Activated CD4-positive, alpha-beta T cell treated with anti-CD3 and anti-CD28 coated beads, Interleukin-10, Interleukin-2, amounts not matched to agents 100 ng/mL and 50 ng/mL, durations not matched to agents 16 hours and 8 hours (primary cell): ENCODE data around the gene MZF1.
"Not testable (repeated sequence)": the region's sequence is repeated elsewhere in the genome, so short reads cannot be mapped to it uniquely, and the experiment has no call there.

ENCODE experiments used
- DNase-seq: peaks from one replicate; pipeline ENCODE4 v3.0.0-alpha.2; 2020

The MZF1 gene

DNA sequence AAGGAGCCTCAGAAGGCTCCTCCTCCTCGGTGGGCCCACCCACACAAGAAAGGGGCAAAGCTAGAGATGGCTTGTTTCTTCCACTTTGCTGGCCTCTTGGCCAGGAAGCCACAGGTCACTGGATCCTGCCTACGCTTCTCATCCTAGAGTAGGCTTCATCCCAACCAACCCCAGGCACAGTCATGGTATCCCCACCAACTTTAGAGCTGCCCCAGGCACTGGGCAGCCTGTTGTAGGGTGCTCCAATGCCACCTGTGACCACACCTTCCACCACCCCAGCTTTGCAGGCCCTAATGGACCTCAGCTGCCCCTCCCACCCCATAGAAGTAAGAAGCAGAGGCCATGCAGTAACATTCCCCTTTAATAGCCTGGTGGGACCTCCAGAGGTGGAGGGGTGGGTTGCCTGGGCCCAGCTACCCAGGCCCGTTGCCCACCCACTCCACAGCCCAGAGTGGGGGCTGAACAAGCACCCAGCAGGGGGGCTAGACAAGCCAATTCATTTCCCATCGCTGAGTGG, 17.7 kb downstream of the MZF1 start:
- no peak for DNase-seq

DNA sequence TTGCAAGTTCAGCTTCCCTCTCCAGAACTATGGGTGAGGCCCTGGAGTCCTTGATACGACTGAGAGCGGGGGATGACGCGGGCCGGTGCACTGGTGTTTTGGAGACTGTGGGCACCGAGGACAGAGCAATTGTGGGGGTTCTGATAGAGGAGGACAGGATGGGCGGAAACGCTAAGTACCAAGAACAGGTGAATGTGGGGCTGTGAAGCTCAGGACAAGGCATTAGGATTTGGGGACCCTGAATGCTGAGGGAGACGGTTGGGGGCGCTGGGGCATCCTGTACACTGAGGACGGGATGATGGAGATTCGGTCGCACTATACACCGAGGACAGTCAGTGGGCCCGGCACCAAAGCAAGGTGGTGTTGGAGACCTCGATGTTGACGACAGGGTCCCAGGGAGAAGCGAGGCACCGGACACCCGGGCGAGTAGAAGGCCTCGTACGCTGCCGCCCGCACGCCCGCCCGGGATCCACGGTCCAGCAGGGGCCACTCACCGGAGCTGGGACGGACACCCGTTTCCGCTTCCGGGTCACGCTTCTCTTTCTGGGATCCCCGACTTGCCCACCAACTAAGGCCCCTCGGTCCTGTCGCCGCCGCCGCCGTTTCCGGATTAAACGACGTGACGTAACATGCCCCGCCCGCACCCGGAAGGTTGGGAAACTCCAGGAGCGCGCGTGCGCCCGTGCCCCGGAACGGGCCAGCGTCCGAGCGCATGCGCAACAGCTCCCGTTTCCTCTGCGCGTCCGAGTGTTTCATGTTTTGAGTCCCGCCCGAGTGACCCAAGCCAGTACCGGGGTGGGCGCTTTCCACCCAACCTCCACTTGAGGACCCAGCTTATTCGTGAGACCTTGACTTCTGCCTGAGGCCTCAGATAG, 18.4 kb downstream of the MZF1 start, which contains the start of gene CHMP2A:
Gene CHMP2A (minus strand): TSS at position 612 of the 875 bp plus-strand sequence. CDS start 893 bp downstream, outside the sequence.
- peak; percentile 99 for DNase-seq

DNA sequence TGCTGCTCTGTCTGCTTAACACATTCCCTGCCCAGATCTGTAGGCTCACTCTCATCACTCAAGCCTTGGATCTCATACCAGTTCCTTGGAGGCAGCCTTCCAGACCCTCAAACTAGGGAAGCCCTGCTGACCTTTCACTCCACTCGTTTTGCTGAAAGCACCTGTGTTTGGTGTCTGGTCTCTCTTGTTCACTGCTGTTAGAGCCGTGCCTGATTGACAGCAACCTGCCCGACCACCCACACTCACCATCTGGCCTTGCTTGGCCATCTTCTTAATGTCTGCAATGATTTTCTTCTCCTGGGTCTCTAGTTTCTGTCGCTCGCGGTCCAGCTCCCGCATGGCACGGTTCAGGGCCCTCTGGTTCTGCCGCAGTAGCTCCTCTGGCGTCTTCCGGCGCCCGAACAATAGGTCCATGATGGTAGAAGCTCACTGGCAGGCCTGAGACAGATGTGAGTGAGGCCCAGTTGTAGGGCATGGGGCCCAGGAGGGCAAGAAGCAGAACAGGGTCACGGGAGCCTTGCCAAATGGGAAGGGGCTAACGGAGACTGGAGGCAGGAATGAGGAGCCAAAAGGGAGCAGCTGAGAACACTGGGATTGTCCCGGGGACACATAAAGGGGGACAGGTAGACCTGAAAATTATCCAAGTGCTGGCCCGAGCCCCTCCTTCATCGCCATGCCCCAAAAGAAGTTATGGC, 19.2 kb downstream of the MZF1 start:
- no peak for DNase-seq

DNA sequence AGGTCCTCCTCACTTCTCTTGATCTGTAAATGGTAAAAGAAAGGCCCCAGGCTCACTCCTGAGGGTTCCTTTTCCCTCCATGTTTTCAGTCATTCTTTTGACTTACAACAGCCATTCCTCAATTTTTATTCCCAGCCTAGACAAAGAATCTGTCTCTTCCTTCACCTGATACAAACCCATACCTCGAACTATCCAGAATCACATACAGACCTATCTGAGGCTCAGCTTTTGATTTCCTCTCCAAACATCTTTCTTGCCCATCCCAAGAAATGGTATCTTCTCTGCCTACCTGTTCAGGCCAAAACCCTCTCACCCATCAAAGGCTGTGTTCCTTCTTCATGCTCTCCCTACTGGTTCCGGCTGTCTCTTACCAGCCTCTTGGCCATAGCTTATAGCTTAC, 20.5 kb downstream of the MZF1 start:
- DNase-seq: no peak

DNA sequence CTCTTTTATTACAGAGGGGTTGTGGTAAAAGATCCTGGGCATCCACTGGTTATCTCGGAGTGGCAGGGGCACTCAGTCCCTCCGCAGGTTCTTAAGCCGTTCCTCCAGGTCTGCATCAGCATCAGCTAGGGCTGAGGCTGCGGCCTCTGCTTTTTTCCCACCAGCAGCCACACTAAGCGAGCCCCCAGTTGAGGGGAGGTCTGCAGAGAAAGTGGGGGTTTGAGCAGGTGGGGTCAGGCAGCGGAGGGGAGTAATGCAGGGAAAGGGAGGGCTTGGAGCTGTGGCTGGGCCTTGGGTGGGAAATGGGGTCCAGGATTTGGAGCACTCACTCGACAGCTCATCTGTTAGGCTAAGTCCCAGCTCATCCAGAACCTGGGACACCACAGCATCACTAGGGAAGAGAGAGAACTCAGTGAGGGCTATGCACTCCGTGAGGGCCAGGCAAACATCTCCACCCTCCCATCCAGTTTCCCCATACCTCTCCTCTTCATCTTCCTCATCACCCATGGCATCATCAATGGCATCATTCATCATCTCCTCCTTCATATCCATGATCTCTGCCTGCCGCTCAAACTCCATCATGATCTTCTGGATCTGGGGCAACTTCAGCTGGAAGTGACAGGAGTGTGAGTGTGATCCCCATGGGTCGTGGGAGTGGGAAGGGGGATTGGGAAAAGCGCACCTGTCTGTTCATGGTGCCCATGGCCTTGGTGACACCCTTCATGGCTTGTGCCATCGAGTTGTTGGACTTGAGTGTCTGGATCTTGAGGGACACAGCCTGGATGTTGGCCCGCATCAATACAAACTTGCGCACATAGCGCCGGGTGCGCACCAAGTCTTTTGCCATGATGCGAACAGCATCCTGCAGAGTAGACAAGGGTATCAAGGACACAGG, 21.3 kb downstream of the MZF1 start:
- DNase-seq: no peak

DNA sequence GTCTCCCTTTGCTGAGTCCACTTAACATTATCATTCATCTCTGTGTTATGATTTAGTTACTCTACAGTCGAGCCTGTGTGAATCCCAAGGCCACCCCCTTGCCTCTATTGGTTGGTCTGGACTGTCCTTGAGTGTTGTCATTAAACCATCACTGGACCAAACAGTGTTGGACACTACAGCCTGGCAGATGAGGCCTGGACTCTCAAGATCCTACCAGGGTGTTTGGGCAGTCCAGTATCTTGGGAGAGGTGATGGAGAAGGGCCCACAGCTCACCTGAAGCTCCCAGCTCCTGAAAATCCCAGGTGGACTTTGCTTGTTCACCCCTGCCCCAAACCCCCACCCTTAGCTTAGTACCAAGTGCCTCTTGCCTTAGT, 22.0 kb downstream of the MZF1 start:
- DNase-seq: no peak

DNA sequence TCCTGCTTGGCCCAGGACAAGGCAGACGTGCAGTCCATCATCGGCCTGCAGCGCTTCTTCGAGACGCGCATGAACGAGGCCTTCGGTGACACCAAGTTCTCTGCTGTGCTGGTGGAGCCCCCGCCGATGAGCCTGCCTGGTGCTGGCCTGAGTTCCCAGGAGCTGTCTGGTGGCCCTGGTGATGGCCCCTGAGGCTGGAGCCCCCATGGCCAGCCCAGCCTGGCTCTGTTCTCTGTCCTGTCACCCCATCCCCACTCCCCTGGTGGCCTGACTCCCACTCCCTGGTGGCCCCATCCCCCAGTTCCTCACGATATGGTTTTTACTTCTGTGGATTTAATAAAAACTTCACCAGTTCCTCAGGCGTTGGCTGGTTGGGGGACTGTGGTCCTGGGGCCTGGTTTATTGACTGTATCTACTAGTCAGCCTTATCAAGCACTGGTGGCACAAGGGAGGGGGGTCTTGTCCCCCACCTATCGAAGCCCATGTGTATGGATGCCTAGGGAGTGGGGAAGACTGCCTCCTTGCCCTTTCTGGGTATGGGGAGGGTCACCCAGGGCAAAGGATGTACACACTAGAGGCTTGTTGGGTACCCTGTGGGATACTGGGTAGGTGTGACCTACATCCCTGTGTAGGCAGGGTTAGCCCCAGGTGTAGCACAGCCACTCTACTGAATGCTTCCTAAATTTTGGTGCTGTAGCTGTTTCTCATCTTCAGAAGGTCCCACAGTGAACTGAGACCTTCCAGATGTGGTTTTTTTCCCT, 22.6 kb downstream of the MZF1 start:
- no peak for DNase-seq

DNA sequence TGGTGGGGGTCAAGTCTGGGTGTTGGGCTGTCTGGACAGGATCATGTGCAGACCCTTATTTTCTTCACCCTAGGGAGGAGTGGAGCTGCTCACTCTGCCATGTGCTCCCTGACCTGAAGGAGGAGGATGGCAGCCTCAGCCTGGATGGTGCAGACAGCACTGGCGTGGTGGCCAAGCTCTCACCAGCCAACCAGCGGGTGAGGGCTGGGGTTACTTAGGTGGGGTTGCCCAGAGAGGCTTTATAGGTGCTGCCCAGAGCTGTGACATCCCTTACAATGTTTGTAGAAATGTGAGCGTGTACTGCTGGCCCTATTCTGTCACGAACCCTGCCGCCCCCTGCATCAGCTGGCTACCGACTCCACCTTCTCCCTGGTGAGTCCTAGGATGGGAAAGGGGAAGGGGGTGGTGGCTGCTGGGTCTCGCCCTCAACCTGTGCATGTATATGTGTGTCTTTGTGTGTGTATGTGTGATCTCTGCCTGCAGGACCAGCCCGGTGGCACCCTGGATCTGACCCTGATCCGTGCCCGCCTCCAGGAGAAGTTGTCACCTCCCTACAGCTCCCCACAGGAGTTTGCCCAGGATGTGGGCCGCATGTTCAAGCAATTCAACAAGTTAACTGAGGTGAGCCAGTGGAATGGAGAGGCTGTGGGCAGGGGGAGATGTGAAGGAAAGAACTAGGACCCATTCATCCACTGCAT, 23.3 kb downstream of the MZF1 start:
- no peak for DNase-seq

DNA sequence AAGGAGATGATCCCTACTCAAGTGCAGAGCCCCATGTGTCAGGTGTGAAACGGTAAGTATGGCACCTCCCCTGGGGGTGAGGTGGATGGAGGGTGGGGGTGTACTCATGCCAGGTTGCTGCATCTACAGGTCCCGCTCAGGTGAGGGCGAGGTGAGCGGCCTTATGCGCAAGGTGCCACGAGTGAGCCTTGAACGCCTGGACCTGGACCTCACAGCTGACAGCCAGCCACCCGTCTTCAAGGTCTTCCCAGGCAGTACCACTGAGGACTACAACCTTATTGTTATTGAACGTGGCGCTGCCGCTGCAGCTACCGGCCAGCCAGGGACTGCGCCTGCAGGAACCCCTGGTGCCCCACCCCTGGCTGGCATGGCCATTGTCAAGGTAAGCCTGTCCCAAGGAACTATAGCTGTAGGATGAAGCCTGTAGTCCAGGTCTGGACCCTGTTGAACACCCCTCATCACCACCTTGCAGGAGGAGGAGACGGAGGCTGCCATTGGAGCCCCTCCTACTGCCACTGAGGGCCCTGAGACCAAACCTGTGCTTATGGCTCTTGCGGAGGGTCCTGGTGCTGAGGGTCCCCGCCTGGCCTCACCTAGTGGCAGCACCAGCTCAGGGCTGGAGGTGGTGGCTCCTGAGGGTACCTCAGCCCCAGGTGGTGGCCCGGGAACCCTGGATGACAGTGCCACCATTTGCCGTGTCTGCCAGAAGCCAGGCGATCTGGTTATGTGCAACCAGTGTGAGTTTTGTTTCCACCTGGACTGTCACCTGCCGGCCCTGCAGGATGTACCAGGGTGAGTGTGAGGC, 24.1 kb downstream of the MZF1 start:
- DNase-seq: no peak

DNA sequence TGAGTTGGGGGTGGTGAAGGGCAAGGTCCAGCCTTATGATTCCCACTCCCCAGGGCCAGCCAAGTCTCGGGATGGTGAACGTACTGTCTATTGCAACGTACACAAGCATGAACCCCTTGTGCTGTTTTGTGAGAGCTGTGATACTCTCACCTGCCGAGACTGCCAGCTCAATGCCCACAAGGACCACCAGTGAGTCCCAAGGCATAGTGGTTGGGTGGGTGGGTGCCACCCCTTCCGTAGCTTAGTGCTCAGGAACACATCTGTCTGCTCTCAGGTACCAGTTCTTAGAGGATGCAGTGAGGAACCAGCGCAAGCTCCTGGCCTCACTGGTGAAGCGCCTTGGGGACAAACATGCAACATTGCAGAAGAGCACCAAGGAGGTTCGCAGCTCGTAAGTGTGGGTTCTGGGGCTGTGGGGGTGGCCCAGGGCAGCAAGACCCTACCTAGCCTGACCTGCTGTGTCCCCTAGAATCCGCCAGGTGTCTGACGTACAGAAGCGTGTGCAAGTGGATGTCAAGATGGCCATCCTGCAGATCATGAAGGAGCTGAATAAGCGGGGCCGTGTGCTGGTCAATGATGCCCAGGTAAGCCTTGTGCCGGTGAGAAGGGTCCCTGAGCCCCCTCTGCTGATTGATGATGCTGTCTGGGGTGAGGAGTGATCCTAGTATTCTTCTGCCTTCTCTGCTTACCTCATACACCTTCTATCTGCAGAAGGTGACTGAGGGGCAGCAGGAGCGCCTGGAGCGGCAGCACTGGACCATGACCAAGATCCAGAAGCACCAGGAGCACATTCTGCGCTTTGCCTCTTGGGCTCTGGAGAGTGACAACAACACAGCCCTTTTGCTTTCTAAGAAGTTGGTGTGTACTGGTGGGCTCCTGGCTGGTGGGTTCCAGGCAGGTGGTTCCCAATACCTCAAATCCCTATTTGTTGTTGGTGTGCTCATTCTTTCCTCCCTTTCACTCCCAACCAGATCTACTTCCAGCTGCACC, 25.5 kb downstream of the MZF1 start:
- no peak for DNase-seq

DNA sequence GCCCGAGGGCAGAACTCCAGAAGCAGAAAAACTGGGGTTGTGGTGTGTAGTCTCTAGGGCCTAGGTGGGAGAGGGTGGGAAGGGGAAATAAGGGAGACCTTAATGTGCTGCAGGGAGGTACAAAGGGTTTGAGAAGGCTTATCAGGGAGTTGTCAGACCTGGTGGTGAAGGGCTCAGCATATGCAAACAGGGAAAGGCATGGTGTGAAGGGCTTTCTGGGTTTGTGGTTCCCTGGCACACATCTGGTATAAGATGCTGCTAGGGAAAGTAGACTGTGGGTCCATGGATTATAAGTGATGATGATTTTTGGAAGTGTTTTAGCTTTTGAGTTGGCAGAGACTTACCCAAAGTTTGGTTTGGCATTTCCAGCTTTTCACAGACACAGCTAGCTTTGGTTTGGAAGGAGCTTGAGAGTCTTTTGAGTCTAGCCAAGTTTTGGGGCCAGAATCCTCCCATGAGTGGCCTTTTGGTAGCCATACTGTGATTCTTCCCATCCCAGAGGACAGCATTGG, 27.1 kb downstream of the MZF1 start:
- no peak for DNase-seq

DNA sequence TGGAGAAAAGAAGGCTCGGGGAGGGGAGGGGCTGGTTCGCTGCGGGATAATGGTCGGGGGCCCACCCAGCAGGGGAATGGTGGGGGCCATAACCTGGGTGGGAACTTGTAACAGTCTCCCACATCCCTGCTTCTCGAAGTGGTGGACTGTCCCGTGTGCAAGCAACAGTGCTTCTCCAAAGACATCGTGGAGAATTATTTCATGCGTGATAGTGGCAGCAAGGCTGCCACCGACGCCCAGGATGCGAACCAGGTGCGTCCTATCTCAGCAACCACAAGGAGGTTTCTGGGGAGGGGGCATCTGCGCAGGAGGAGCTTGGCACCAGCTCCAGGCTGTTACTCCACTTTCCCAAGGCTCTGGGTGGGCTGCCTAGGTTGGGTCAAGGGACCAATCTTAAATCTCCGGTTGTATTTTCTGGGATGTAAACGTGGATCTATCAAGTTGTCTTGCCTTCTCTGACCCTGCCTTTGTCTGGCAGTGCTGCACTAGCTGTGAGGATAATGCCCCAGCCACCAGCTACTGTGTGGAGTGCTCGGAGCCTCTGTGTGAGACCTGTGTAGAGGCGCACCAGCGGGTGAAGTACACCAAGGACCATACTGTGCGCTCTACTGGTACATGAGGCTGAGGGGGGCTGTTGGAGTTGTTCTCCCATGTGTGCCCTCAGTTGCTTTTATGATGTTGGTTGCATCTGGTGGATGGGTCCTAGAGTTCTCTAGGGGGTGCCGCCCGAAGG, 27.7 kb downstream of the MZF1 start:
- DNase-seq: no peak

DNA sequence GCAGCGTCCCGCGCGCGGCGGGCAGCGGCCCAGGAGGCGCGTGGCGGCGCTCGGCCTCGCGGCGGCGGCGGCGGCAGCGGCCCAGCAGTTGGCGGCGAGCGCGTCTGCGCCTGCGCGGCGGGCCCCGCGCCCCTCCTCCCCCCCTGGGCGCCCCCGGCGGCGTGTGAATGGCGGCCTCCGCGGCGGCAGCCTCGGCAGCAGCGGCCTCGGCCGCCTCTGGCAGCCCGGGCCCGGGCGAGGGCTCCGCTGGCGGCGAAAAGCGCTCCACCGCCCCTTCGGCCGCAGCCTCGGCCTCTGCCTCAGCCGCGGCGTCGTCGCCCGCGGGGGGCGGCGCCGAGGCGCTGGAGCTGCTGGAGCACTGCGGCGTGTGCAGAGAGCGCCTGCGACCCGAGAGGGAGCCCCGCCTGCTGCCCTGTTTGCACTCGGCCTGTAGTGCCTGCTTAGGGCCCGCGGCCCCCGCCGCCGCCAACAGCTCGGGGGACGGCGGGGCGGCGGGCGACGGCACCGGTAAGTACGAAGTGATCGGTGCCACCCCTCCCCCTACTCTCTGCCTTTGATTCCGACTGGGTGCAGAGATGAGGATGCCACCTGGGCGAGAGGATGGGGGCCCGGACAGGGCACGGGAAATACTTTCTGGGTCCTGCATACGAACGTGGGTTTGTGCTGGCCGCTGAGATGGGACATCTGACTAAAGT, 28.4 kb downstream of the MZF1 start:
- peak; percentile 80 for DNase-seq

DNA sequence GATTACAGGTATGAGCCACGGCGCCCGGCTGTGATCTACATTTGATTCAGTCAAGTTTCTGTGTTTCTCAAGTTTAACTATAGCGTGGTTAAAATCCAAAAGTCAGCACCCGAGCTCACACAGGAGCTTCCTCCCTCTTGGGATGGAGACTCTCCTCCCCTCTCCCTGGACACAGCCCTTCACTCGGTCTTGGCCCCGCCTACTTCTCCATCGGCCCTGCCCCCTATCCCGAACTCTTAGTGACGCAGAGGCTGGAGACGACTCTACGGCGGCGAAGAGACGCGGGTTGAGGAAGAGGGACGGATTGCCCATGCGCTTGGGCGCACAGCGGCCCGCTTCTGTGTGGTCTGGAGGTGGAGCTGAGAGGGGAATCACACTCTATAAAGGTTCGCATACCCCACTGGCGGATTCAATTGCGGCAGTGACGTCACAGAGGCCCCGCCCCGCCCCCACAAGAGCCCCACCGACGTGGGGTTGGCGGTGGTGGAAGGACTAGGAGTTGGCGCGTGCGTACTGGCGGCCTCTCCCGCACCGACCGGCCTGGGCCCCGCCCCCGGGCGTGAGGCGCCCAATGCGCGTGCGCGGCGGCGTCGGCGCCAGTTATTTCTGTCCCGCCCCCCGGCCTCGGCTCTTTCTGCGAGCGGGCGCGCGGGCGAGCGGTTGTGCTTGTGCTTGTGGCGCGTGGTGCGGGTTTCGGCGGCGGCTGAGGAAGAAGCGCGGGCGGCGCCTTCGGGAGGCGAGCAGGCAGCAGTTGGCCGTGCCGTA, 29.1 kb downstream of the MZF1 start, which contains the start of gene TRIM28:
Gene TRIM28 (plus strand): TSS at position 239 of the 765 bp plus-strand sequence. CDS start 694 bp downstream, outside the sequence.
- peak; percentile 100 for DNase-seq

DNA sequence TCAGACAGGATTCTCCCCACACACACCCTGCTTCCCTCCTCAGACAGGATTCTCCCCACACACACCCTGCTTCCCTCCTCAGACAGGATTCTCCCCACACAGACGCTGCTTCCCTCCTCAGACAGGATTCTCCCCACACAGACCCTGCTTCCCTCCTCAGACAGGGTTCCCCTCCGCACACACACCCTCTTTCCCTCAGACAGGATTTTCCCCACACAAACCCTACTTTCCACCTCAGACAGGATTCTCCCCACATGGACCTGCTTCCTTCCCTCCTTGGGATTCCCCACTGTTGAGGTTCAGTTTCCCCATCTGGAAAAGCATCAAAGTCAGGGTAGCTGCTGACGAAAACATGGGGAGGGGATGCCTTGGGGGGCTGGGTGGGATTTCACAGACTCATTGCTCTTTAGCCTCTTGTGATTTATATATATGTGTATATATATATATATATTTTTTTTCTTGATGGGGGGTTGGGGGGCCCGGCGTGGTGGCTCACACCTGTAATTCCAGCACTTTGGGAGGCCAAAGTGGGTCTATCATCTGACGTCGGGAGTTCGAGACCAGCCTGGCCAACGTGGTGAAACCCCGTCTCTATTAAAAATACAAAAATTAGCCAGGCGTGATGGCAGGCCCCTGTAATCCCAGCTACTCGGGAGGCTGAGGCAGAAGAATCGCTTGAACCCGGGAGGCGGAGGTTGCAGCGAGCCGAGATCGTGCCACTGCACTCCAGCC, 30.3 kb downstream of the MZF1 start:
- not testable (repeated sequence) for DNase-seq

DNA sequence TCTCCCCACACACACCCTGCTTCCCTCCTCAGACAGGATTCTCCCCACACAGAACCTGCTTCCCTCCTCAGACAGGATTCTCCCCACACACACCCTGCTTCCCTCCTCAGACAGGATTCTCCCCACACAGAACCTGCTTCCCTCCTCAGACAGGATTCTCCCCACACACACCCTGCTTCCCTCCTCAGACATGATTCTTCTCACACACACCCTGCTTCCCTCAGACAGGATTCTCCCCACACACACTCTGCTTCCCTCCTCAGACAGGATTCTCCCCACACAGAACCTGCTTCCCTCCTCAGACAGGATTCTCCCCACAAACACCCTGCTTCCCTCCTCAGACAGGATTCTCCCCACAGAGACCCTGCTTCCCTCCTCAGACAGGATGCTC, 34.0 kb downstream of the MZF1 start:
- DNase-seq: not testable (repeated sequence)
